Left cardiac atrium (tissue), 4 donors: ENCODE measurements around the gene ACOX1. TPM values are rescaled to one million over a fixed set of nuclear protein-coding genes. Genes with fewer than 3 reads are reported as not detected.
A peak's percentile ranks its signal among the peaks of the same experiment; 100 is the strongest.

Source experiments
- ATAC-seq, 2 donors: fragments of 200-7000 bp; cut with Tn5 transposase; one replicate each; pipeline ENCODE4 v1.9.1; 2020; ENCODE audit warnings: mild to moderate bottlenecking in 2 of 2, moderate library complexity in 2 of 2
- DNase-seq: peaks from one replicate; pipeline ENCODE4 v3.0.0-alpha.2; 2020
- intact Hi-C, 2 donors: fragments of 100-400 bp; cut with DNase I; formaldehyde crosslinking; loops; one replicate each; pipeline versions ENCODE4 v1.14.1 to v1.15.1; 2022 to 2023
- total RNA-seq, 2 donors: library from RNA; stranded (reverse); fragmentation: NEBNext Ultra II Directional; extraction: Animal tissue kit (Norgen Biotek cat#: 25700); gene quantifications; one replicate each; pipeline ENCODE4 v1.2.1, GENCODE V29; 2021
- donor health status: DM: no; HTN: yes; CAD: no.
- donor health status: DM: no; HTN: yes; CAD: no; lungs with severe emphysema.
- donor health status: DM: yes; HTN: yes; CAD: no.
- donor health status: Dilated cardiomyopathy.

ACOX1 gene
- total RNA-seq, 2 donors from 2014 or later, result 57.8 to 62.0 TPM

- DNase-seq (no peak), ATAC-seq (no peak)
- intact Hi-C loops, result no loop called here
Observed at GRCh38 chr17:75920045-75920560, 58.9 kb downstream of the ACOX1 start.

- intact Hi-C loops, result no loop called here
- DNase-seq (no peak), ATAC-seq (no peak)
Observed at GRCh38 chr17:75919611-75920010, 59.4 kb downstream of the ACOX1 start.

GRCh38 chr17:75917917-75918445 lies 61.0 kb downstream of the ACOX1 start:
- intact Hi-C loops, result no loop called here
- no peak for DNase-seq
- no peak for ATAC-seq

GRCh38 chr17:75917141-75917916 lies 61.6 kb downstream of the ACOX1 start:
- intact Hi-C loops, result no loop called here
- DNase-seq (no peak), ATAC-seq (no peak)

GRCh38 chr17:75915268-75915667 lies 63.7 kb downstream of the ACOX1 start:
- no peak for ATAC-seq
- intact Hi-C loops, result no loop called here
- DNase-seq, result no peak

DNA sequence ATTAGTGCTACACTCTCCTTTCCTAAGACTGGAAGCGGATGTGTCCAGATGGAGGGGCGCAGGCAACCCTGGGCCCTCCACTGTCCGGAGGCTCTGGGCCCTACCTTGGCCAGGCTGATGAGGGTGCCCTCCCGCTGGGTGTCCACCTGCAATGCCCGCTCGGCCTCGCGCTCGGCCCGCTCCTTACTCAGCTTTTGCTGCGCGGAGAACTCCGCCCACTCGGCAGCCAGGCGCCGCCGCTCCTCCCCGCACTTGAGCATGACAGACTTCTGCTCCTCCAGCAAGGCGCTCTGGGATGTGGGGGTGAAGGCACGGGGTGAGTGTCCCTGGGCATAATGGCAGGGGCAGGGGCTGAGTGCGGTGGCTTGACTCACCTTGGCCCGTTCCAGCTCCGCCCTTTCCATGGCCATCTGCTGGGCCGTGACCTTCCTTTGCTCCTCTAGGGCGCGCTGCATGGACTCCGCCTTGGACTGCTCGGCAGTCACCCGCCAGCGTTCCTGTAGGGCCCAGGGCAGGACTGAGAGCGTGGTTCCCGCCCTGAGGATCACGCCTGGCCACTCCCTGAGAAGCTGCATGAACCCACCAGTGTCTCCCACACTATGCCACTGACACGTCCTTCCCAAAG lies 64.2 kb downstream of the ACOX1 start:
- DNase-seq, result no peak
- intact Hi-C loops, result no loop called here
- no peak for ATAC-seq

GRCh38 chr17:75913537-75914210 lies 65.3 kb downstream of the ACOX1 start:
- DNase-seq (no peak), ATAC-seq (no peak)
- intact Hi-C loops, result no loop called here

DNA sequence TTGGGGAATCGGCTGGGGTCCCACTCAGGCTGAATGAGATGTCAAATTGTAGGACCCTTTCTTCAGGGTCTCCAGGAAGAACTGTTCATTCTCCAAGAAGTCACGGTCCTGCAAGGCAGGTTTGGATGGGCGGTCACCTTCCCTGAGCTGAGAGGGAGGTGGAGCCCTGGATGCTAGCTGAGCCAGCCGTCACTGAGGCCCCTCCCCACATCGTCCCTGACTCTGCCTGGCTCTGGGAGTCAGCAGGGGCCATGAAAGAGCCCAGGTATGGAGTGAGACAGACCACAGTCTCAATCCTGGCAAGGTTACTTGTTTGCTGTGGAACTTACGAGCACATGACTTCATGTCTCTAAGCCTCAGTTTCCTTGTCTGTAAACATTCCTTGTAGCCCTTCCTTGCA lies 68.3 kb downstream of the ACOX1 start:
- intact Hi-C loops, result no loop called here
- DNase-seq (no peak), ATAC-seq (peak in 1 of 2 donors; percentile 57)

GRCh38 chr17:75909812-75910274 lies 69.1 kb downstream of the ACOX1 start:
- peak; percentile 76 for DNase-seq
- intact Hi-C loops, result loop anchor here in 1 of 2 donors (5.0 kb wide), 1 partner anchor 97 kb away; no protein-coding TSS in a partner anchor
- peak; percentile 76 to 88 for ATAC-seq

GRCh38 chr17:75909051-75909811 lies 69.7 kb downstream of the ACOX1 start:
- intact Hi-C loops, result loop anchor here in 1 of 2 donors (5.0 kb wide), 1 partner anchor 98 kb away; no protein-coding TSS in a partner anchor
- ATAC-seq, result no peak
- no peak for DNase-seq

DNA sequence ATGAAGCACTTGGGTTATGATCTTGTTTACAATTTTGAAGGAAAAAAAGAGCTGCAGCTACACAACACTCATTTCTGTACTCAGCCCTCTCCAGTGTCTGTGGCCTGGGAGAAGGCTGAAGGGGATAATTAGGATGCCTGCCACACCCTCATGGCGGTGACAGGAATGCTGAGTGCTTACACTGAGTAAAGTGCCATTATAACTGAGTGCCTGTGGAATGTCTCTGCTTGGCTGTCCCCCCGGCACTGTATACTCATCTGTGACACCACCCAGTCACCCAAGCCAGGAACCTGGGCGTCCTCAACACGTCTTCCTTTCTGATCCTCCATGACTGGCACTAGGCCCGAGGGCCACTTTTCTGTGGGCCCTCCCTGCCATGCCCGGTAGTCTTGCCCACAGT lies 70.8 kb downstream of the ACOX1 start:
- intact Hi-C loops, result loop anchor here in 1 of 2 donors (5.0 kb wide), 1 partner anchor 99 kb away; no protein-coding TSS in a partner anchor
- ATAC-seq, result peak; percentile 34 to 42
- DNase-seq, result peak; percentile 73

DNA sequence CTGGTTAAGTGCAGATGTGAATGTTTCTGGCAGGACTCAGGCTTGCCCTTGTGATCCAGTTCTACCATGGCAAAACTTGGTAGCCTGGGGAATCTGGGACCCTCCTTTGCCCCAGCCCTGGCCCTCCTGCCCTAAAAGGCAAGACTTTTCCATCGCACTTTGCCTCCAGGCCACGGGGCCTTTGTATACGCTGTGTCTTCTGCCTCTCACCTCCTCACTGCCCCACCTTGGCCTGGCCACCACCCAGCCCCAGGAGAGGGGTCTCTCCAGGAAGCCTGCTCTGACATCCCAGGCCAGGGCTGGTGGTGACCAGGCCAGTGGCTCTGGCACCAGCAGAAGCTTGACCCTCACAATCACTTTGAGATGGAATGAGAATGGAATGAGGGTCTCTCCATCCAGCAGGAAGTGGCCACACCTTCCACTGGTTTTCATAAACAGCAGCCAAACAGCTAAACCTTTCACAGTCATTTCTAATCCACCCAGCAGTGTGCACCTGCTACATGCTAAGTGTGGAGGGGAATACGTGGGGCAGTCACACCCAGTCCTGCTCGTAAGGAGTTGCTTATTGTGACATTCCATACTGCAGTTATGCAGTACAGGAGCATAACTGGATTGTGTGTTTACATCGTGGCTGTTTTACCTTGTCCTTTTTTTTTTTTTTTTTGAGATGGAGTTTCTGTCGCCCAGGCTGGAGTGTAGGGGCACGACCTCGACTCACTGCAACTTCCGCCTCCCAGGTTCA lies 72.7 kb downstream of the ACOX1 start:
- intact Hi-C loops, result loop anchor here in 1 of 2 donors (5.0 kb wide), 1 partner anchor 101 kb away; no protein-coding TSS in a partner anchor
- DNase-seq (no peak), ATAC-seq (no peak)

DNA sequence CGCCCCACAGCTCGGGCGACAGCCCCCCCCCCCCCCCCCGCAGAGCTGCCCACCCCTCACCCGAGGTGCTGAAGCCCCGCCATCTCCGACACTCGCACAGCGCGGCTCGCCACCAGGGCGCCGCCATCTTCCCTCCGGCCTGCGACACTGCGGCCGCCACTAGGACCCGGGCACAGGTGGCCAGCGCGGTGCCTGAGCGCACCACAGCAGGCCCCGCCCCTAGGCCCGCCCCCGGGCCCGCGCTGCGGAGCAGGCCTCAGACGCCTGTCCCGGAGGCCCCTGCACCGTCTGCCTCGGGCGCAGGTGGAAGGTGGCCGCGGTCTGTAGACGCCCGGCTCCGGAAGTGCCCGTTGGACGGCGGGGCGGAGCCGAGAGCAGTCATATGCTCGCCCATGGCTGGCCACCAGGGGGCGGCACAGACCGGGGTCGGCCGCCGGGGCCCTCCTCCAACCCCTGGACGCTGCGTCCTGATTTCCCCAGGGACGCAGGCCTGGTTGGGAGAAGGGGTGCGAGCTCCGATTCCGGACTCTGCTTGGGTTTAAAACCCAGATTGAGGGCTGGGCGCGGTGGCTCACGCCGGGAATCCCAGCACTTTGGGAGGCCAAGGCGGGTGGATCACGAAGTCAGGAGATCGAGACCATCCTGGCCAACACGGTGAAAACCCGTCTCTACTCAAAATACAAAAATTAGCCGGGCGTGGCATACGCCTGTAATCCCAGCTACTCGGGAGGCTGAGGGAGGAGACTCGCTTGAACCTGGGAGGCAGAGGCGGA lies 74.0 kb downstream of the ACOX1 start, which contains the start of gene MRPL38:
MRPL38 (minus strand) TSS at position 136 of the 773 bp plus-strand sequence; CDS start at position 127, 9 bp downstream.
- intact Hi-C loops, result loop anchor here (2.0 to 5.0 kb wide), 2 partner anchors 102 kb away; no protein-coding TSS in a partner anchor
- DNase-seq, result peak; percentile 93
- peak; percentile 92 to 95 for ATAC-seq

GRCh38 chr17:75902406-75902805 lies 76.6 kb downstream of the ACOX1 start:
- intact Hi-C loops, result no loop called here
- ATAC-seq (no peak), DNase-seq (no peak)

DNA sequence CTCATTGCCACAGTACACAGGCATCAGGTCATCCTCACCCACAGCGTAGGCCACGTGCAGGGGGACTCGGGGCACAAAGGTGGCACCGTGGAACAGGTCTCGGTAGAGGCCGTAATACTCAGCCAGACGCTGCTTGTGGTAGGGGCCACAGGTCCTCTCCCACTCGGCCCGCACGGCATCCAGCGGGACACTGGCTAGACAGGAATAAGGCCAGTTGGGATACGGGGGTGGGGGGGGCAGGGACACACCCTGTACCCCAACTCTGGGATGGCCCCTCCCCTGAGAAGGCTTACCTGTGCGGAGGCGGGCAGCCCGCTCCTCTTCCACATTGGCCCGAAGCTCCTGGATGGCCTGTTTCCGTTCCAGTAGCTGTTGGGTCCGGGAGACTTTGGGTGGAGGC lies 77.2 kb downstream of the ACOX1 start:
- ATAC-seq (no peak), DNase-seq (no peak)
- intact Hi-C loops, result no loop called here

DNA sequence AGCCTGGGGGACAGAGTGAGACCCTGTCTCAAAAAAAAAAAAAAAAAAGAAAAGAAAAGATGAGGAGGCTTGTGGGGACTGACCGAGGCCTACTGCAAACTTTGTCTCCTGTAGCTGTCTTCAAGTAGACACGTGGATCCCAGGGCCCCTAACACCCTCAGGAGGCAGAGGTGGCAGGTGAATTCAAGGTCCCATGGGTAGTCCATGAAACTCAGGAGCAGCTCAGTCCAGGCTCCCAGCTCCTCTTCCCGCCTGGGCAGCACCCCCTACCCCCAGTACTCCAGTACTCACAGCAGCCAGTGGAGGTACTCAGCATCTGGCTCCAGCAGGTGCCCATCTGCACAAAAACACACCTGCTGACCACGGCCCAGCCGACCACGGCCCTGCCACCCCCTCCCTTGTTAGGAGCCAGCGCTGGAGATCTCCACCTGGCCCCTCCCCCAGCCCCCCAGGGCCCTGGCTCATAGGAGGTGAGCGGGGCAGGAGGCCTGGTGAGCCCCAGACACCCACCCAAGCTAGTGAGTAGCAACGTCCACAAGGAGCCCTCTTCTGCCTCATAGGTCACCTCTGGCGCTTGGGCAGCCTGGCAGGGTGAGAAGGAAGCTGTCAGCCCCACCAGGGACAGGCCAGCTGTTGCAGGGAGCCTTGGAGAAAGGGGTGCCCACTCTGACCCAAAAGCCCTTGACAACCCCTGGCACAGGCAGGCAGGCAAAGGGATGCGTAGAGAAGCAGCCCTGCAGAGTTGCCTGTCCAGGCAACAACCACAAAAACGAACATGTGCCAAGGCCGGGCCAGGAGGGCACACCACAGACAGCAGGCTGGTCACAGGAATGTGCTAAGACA lies 78.1 kb downstream of the ACOX1 start:
- ATAC-seq, result no peak

More for the DNA sequence above, 78.1 kb downstream of the ACOX1 start:
- no peak for DNase-seq
- intact Hi-C loops, result no loop called here
